HepG2 (cell line): ENCODE results near the gene THADA. TPM values are rescaled to one million over a fixed set of nuclear protein-coding genes. Genes with fewer than 3 reads are reported as not detected.
A peak's percentile ranks its signal among the peaks of the same experiment; 100 is the strongest.

Experiments
- BRD4 ChIP-seq: sonication (generic); formaldehyde crosslinking; IDR thresholded peaks from 2 replicates; pipeline ENCODE4 v1.4.0; 2020; ENCODE audit warnings: missing genetic modification reagents
- MEIS1 ChIP-seq: sonication (generic); formaldehyde crosslinking; IDR thresholded peaks from 2 replicates; pipeline ENCODE4 v1.9.0; 2021; ENCODE audit warnings: mild to moderate bottlenecking, missing genetic modification reagents, moderate library complexity, borderline replicate concordance
- SMAD3 ChIP-seq: sonication (generic); formaldehyde crosslinking; IDR thresholded peaks from 2 replicates; pipeline ENCODE4 v1.4.0; 2020; ENCODE audit warnings: missing genetic modification reagents
- TEAD2 ChIP-seq: sonication (generic); formaldehyde crosslinking; IDR thresholded peaks from 2 replicates; pipeline ENCODE4 v1.9.0; 2021; ENCODE audit warnings: missing genetic modification reagents
- TSC22D2 ChIP-seq: sonication (generic); formaldehyde crosslinking; IDR thresholded peaks from 2 replicates; pipeline ENCODE4 v1.5.1; 2020; ENCODE audit warnings: missing genetic modification reagents, mild to moderate bottlenecking, borderline replicate concordance
- ZBTB8A ChIP-seq: sonication (generic); formaldehyde crosslinking; IDR thresholded peaks from 2 replicates; pipeline ENCODE4 v1.4.0; 2020; ENCODE audit warnings: mild to moderate bottlenecking, low read depth, missing genetic modification reagents, borderline replicate concordance
- ZNF143 ChIP-seq: sonication (generic); formaldehyde crosslinking; IDR thresholded peaks from 2 replicates; pipeline ENCODE4 v1.4.0; 2020; ENCODE audit warnings: missing genetic modification reagents
- ZNF256 ChIP-seq: sonication (generic); formaldehyde crosslinking; conservative IDR thresholded peaks from 2 replicates; pipeline ENCODE4 v1.4.0; 2020; ENCODE audit warnings: missing genetic modification reagents
- ZNF646 ChIP-seq: sonication (generic); formaldehyde crosslinking; IDR thresholded peaks from 2 replicates; pipeline ENCODE4 v1.9.0; 2021; ENCODE audit warnings: mild to moderate bottlenecking, missing genetic modification reagents
- ZNF850 ChIP-seq: sonication (generic); formaldehyde crosslinking; conservative IDR thresholded peaks from 2 replicates; pipeline ENCODE4 v1.9.0; 2021; ENCODE audit warnings: mild to moderate bottlenecking, missing genetic modification reagents
- ZNF879 ChIP-seq: sonication (generic); formaldehyde crosslinking; IDR thresholded peaks from 2 replicates; pipeline ENCODE4 v1.8.1; 2023; ENCODE audit warnings: missing genetic modification reagents
- ZSCAN29 ChIP-seq: sonication (generic); formaldehyde crosslinking; conservative IDR thresholded peaks from 2 replicates; pipeline ENCODE4 v1.4.0; 2020; ENCODE audit warnings: mild to moderate bottlenecking, missing genetic modification reagents
- polyA plus RNA-seq, 8 experiments: library from polyadenylated mRNA; depleted of rRNA in 3 of 8; stranded (reverse) in 7 of 8; unstranded in 1 of 8; fragments of >200 nt; fragmentation: Illumina TruSeq in 4 of 8; extraction: Trizol in 4 of 8; gene quantifications; 2 replicates each; pipeline versions ENCODE4 v1.2.1 to v1.2.3, GENCODE V29; 2011 to 2016; ENCODE audit warnings: low read depth in 4 of 8, missing spikeins in 1 of 8, mixed read lengths in 1 of 8; ENCODE audit not compliant: insufficient read depth in 1 of 8
- total RNA-seq, 5 experiments: library from RNA; depleted of rRNA; stranded (reverse); fragments of >200 nt; fragmentation: Illumina TruSeq; extraction: Trizol; gene quantifications; 2 replicates each; pipeline ENCODE4 v1.2.3, GENCODE V29; 2016; ENCODE audit warnings: low read depth in 1 of 5
- TF ChIP-seq, protein P1 (sequence below): sonication (generic); formaldehyde crosslinking; IDR thresholded peaks from 2 replicates; pipeline ENCODE4 v1.4.0; 2020; ENCODE audit warnings: missing genetic modification reagents
- TF ChIP-seq, protein P2 (sequence below): sonication (generic); formaldehyde crosslinking; IDR thresholded peaks from 2 replicates; pipeline ENCODE4 v1.5.0; 2020; ENCODE audit warnings: missing genetic modification reagents
- TF ChIP-seq, protein P3 (sequence below): IDR thresholded peaks from 2 replicates; pipeline ENCODE4 v1.6.1; 2016; ENCODE audit warnings: mild to moderate bottlenecking

Gene THADA
- total and polyA plus RNA-seq, 2 of the 13 experiments (the other 11 are each of a cell fraction or from before 2014, with no cell fraction given): 12.7 to 21.7 TPM

DNA sequence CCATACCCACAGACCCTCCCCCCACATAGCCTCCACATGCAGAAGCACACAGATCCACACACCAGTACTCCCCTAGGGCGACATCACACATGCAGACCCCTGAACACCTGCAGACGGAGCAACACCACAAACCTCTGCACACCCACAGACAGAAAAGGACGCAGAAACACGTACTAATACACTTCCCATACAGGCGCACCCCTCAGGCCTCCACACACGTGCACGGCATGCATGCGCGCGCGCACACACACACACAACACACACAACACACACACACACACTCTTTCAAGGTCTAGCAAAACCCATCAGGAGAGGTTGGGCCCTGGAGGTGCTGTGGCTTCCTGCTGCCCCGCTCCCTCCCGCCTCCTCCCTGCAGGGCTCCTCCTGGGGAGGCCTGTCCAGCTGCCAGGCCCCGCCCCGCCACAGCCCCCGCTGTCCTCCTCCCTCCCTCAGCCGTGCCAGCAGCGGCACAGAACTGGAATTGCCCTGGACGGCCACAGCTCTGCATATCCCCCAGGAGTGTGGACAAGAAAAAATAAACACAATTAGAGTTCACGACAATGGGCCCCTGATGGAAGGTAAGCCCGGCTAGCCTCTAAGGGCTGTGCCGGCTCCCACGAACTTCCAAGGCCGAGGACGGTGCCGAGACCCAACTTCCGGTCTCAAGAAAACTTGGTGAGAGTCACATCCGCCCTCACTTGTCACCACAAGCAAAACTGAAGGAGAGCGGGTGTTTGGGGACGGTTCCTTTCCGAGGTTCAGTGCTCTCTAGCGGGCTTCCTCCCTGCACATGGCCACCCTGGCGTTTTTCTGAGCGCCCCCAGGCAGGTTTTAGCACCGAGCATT, 376.2 kb downstream of the THADA start (continued):
- TF ChIP-seq, protein P1, sequence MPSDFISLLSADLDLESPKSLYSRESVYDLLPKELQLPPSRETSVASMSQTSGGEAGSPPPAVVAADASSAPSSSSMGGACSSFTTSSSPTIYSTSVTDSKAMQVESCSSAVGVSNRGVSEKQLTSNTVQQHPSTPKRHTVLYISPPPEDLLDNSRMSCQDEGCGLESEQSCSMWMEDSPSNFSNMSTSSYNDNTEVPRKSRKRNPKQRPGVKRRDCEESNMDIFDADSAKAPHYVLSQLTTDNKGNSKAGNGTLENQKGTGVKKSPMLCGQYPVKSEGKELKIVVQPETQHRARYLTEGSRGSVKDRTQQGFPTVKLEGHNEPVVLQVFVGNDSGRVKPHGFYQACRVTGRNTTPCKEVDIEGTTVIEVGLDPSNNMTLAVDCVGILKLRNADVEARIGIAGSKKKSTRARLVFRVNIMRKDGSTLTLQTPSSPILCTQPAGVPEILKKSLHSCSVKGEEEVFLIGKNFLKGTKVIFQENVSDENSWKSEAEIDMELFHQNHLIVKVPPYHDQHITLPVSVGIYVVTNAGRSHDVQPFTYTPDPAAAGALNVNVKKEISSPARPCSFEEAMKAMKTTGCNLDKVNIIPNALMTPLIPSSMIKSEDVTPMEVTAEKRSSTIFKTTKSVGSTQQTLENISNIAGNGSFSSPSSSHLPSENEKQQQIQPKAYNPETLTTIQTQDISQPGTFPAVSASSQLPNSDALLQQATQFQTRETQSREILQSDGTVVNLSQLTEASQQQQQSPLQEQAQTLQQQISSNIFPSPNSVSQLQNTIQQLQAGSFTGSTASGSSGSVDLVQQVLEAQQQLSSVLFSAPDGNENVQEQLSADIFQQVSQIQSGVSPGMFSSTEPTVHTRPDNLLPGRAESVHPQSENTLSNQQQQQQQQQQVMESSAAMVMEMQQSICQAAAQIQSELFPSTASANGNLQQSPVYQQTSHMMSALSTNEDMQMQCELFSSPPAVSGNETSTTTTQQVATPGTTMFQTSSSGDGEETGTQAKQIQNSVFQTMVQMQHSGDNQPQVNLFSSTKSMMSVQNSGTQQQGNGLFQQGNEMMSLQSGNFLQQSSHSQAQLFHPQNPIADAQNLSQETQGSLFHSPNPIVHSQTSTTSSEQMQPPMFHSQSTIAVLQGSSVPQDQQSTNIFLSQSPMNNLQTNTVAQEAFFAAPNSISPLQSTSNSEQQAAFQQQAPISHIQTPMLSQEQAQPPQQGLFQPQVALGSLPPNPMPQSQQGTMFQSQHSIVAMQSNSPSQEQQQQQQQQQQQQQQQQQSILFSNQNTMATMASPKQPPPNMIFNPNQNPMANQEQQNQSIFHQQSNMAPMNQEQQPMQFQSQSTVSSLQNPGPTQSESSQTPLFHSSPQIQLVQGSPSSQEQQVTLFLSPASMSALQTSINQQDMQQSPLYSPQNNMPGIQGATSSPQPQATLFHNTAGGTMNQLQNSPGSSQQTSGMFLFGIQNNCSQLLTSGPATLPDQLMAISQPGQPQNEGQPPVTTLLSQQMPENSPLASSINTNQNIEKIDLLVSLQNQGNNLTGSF: peak; percentile 91
- TF ChIP-seq ZNF256 (CRISPR knock-in tag) (no peak; the same call in 1 of the 2 replicates), ZSCAN29 (CRISPR knock-in tag) (0 out of 2 replicates have a peak, but pooled peaks have one; percentile 55), ZNF143 (CRISPR knock-in tag) (no peak), MEIS1 (CRISPR knock-in tag) (no peak), SMAD3 (CRISPR knock-in tag) (peak; percentile 42), ZNF850 (no peak), TEAD2 (CRISPR knock-in tag) (no peak), BRD4 (peak; percentile 64), TSC22D2 (no peak), ZNF646 (peak; percentile 99), ZNF879 (CRISPR knock-in tag) (no peak), ZBTB8A (CRISPR knock-in tag) (no peak)
- TF ChIP-seq, protein P2, sequence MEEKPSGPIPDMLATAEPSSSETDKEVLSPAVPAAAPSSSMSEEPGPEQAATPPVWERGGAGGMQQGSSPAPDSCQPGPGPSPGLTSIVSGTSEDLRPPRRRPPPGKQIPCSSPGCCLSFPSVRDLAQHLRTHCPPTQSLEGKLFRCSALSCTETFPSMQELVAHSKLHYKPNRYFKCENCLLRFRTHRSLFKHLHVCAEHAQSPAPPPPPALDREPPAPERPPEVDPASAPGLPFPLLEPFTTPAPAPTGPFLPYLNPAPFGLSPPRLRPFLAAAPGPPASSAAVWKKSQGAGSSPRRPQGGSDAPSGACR (CRISPR knock-in tag): no peak
- TF ChIP-seq, protein P3, sequence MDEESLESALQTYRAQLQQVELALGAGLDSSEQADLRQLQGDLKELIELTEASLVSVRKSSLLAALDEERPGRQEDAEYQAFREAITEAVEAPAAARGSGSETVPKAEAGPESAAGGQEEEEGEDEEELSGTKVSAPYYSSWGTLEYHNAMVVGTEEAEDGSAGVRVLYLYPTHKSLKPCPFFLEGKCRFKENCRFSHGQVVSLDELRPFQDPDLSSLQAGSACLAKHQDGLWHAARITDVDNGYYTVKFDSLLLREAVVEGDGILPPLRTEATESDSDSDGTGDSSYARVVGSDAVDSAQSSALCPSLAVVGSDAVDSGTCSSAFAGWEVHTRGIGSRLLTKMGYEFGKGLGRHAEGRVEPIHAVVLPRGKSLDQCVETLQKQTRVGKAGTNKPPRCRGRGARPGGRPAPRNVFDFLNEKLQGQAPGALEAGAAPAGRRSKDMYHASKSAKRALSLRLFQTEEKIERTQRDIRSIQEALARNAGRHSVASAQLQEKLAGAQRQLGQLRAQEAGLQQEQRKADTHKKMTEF (CRISPR knock-in tag): peak; percentile 78
